Adrenal gland (tissue), 5 donors: ENCODE measurements around the gene ADISSP.

ENCODE experiments used
- CTCF ChIP-seq, 6 experiments: fragments of 450-650 bp in 4 of 6; fragments of 200-600 bp in 2 of 6; sonication (generic) in 1 of 6; IDR thresholded peaks; 1 replicate in 5 of 6; 2 replicates in 1 of 6; pipeline versions ENCODE4 v1.5.1 to v1.8.0; 2016 to 2021; ENCODE audit warnings: antibody characterized with exemption in 6 of 6, mild to moderate bottlenecking in 2 of 6, moderate library complexity in 1 of 6
- POLR2A ChIP-seq, 2 donors: fragments of 450-650 bp; IDR thresholded peaks; one replicate each; pipeline ENCODE4 v1.6.1; 2017; ENCODE audit warnings: antibody characterized with exemption in 2 of 2, mild to moderate bottlenecking in 2 of 2, moderate library complexity in 1 of 2
- donor health status: DM: no; HTN: no; CAD: no.

- no peak for TF ChIP-seq CTCF (IDR thresholded peaks at IDR 0.05)
- no peak for TF ChIP-seq POLR2A (IDR thresholded peaks at IDR 0.05)
These were observed 55.2 kb downstream of the ADISSP start, which contains the start of gene SIGLEC1 for GRCh38 chr20:3712279-3712873.
